CD4-positive, alpha-beta T cell treated with Interleukin-17A for 4 hours (primary cell): ENCODE data around the gene DEFB114.
"Not testable (repeated sequence)": the region's sequence is repeated elsewhere in the genome, so short reads cannot be mapped to it uniquely, and the experiment has no call there.

Source experiments
- DNase-seq: peaks from one replicate; pipeline ENCODE4 v3.0.0-alpha.2; 2020; ENCODE audit warnings: mixed read lengths

The DEFB114 gene, protein sequence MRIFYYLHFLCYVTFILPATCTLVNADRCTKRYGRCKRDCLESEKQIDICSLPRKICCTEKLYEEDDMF

DNA sequence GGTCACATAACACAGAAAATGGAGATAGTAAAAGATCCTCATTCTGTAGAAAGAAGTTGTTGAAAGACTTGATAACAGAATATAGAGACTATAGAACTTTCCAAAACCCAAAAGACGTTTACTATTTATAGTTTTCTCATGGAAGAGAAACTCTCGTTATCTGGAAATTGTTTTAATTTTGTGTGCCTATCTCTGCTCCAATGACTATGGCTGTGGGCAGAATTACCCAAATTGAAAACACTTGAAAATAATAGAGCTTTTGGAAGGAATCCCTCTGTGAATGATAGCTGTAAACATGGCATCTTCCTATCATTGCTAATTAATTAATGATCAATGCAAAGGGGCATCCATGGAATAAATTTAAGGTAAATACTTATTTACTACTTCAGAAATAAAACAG, at the start of gene DEFB114:
DEFB114 (minus strand) TSS at position 101 of the 400 bp plus-strand sequence; CDS start at position 42, 59 bp downstream.
- DNase-seq = no peak

DNA sequence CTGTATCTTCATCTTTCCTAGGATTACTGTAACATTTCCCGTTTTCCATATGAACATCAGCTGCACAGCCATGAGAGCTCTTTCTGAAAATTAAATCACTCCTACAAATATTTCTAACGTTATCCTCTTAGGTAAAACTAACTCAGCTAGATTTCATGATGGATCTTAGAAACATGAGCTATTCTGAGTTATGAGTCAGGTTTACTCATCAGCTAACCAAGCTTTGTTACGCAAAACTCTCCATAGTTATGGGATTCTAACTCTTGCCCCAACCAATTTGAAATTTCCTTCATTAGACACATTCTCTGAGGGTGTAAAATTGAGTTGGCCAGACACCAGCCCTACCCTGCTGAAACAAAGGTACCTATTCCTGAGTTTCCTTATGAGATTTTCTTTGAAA, 43.9 kb upstream of the DEFB114 start:
- no peak for DNase-seq

GRCh38 chr6:50003139-50003538, 39.2 kb upstream of the DEFB114 start:
- no peak for DNase-seq

- DNase-seq = no peak
These were observed 31.3 kb upstream of the DEFB114 start for GRCh38 chr6:49995278-49995677.

DNA sequence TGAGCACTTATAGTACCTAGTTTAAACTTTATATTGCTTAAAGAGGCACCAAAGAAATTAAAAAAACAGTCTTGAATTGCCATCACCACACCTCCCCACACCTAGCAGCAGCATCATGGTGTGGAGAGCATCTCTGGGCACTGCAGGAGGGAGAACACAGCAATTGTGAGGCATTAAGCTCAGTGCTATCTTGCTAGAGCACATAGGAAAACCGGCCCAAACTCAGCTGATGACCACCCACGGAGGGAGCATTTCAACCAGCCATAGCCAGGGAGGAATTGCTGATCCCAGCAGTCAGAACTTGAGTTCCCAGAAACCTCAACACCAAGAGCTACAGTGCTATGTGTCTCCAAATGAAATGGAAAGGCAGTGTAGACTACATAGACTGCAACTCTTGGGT, 24.9 kb upstream of the DEFB114 start:
- DNase-seq = no peak

DNA sequence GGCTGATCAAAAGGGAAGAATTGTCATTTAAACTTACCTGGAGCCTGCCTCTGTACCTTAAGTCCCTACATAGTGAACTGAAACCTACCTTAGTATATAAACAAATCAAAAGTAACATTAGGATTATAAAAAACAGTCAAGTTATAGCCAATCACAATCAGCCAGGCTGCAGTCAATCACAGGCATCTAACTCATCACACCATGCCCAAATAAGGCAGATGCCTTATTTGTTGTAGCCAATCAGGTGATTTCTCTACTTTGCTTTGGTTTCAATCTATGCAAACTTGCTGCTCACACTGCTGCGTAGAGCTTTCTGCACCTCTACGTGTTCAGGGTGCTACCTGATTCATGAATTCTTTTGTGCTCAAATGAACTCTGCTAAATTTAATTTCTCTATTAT, 23.8 kb upstream of the DEFB114 start:
- no peak for DNase-seq

DNA sequence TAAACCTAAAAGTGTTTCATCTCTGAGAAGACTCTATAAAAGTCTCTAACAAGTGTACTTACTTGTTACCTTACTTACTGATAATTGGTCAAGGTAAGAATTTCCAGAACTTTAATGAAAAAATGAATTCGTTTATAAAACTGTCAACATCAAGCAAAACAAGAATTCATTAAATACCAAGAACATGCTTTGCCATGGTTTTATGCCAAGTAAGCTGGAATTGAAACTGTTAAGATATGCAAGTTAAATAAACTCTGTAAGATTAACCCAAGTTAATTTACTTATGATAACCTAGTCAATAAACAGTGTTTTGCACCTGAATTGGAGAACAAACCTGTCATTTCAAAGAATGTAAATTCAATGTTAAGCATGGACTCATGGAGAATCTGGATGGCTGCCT, 22.6 kb upstream of the DEFB114 start:
- no peak for DNase-seq

DNA sequence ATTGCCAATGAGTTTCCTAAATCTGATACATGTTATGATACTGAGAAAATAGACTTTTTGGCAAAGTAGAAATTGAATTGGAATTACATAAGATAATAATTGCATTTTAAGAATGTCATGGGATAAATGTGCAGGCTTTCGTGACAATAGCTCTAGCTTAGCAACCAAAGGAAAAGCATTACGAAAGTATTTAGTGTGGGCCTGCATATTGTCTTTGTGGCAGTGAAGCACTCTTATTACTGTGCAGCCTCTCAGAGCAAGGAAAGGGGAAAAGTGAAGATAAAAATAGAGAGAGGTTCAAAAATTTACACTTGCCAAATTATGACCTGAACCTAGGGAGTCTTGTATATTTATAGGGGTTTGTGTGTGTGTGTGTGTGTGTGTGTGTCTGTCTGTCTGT, 18.1 kb upstream of the DEFB114 start:
- DNase-seq = no peak

GRCh38 chr6:49980898-49981297, 16.9 kb upstream of the DEFB114 start:
- no peak for DNase-seq

DNA sequence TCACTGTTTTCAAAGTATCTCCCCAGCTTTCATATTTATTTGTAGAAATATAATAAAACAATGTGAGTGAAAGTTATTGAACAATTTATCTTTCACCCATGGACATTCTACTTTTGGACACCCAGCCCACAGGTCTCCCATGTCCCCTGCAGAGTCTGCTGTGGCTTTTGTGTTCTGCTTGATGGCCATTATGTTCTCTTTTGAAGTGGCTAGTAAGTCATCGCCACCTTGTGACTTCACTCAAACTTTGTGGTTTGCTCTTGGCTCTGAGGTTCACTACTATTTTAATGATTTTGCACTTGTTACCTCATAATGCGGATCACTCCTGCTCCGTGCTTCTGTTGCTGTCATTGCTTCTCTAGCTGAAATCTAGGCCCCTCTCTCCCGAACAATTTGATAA, 15.6 kb upstream of the DEFB114 start:
- DNase-seq = no peak

DNA sequence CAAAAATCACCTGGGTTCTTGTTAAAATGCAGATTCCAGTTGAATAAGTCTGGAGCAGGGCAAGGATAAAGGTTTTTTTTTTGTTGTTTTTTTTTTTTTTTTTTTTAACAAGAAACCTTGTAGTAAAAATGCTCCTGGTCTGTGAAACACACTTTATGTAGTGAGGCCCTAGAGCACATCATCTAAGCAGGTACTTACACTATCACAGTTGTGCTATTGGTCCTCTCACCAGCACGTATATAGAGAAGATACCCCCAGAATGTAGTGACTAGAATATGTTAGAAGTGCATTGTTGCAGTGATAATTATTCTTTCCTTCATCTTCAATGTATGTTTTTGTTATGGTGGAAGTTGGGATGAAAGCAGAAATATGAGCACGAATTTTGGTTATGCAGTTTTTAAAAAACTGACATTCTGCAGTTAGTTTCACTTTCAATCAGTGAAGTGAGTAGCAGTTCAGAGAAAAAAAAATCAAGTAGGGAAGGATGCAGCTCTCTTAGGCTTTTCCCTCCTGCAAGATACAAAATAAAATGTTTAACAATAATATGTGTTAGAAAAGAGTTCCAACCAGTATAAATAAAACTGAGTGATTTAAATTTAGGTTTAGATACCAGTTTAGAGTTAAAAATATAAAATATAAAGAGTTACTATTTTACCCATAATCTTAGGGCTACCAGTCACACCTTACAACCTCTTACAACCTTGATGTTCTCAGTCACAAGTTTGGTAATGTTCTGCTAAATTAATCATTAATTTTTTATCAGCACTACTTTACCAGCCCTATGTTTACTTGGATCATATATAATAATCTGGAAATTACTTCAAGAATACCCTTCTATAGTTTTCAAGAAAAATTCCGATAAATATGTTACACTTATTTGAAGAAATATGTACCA, 14.6 kb upstream of the DEFB114 start:
- no peak for DNase-seq

DNA sequence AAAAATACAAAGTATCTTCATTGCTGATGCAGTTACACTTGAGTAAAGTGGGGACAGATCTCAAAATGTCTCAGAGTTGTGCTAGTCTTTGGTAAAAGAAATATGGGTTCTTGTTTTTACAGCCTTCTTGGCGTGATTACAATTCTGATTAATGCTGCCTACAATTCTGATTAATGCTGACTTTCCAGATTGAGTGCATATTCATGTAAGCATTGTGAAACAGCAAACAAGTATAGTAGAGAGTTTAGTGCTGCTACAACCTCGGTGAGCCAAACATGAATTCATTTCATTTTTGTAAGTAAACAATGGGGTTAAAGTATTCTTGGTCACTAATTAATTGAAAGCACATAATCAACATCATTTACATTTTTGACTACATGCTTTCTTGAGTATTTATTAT, 5.6 kb upstream of the DEFB114 start, which contains the start of gene DEFB113:
DEFB113 (minus strand) TSS at position 21 of the 400 bp plus-strand sequence; CDS start at position 21, 0 bp downstream.
- DNase-seq = no peak

DNA sequence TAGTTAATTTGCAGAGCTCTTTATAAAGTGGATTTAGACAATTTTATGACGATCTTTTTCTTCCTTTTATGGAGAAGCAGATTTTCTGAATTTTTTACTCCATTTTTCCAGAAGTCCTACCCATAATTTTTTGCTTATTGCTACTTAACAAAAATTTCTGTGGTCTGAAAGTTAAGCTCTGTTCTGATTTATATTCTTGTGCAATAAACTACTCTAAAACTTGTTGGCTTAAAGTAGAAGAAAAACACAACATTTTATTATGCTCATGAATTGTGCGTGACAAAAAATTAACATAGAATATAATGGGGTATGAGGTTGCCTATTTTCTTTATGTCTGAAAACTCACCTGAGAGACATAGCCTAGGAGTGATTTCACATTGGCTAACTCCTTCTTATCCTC, 2.9 kb upstream of the DEFB114 start:
- DNase-seq = no peak

- no peak for DNase-seq
These were observed 2.4 kb upstream of the DEFB114 start for GRCh38 chr6:49966334-49966733.

- no peak for DNase-seq
These were observed 5.8 kb downstream of the DEFB114 start for GRCh38 chr6:49958180-49958579.

DNA sequence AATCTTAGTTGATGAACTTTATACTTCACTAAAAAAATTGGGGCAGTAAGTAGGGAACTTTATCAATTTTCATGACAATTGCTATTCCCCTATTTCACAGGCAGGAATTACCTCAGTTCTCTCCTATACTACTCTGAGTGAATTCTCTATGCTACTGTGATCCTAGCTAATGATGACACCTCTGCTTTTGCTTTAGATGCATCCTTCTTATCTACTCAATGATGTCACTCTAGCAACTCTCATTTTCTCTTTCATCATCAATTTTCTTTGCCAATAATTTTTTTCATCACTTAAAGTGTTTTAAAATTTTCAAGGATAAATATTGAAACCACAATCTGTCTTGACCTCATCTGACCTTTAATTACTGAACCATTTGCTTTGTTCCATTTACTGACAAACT, 8.1 kb downstream of the DEFB114 start:
- DNase-seq = no peak

GRCh38 chr6:49951926-49952325, 12.0 kb downstream of the DEFB114 start:
- no peak for DNase-seq

GRCh38 chr6:49950415-49950751, 13.6 kb downstream of the DEFB114 start:
- no peak for DNase-seq

DNA sequence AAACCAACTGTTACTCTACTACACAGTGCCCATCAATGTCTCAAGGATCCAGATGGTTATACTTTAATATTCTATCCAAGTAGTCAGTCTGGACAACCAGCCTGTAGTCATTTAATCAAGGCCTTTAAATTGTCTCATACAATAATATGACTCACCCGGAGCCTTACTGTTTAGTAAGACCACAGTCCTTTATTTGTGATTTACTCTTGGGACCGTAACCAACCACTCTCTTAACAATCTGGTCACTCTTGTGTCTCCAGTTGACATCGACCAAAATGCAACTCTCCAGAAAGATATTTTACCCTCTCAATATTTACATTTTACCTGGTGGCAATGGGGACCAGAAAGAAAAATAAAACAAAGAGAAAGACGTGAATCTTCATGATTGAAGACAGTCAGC, 14.9 kb downstream of the DEFB114 start:
- DNase-seq = no peak

DNA sequence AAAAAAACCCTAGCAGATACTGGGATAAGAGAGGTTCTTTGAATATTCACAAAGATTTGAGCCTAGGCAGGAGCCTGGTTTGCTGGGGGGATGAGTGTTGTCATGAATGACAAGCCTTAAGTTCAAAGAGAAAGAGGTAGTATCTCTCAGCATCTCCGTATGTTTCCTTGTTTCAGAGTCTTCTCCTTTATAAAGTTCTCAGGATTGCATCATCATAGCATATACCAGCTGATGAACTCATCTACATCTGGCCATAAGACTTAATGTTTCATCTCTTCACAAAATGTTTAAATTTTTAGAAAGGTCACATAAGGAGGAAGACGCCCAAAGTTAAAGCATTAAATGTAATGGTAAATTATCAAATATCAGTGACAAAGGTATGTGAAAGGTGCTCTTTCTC, 17.1 kb downstream of the DEFB114 start:
- DNase-seq = no peak

DNA sequence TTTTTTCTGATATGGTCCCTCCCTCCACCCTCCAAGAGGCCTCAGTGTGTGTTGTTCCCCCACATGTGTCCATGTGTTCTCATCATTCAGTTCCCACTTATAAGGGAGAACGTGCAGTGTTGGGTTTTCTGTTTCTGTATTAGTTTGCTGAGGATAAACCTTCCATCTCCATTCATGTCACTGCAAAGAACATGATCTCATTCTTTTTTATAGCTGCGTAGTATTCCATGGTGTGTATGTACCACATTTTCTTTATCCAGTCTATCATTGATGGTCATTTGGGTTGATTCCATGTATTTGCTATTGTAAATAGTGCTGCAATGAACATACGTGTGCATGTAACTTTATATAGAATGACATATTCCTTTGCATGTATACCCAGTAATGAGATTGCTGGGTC, 19.9 kb downstream of the DEFB114 start:
- not testable (repeated sequence) for DNase-seq

GRCh38 chr6:49939993-49940498, 23.9 kb downstream of the DEFB114 start:
- no peak for DNase-seq

DNA sequence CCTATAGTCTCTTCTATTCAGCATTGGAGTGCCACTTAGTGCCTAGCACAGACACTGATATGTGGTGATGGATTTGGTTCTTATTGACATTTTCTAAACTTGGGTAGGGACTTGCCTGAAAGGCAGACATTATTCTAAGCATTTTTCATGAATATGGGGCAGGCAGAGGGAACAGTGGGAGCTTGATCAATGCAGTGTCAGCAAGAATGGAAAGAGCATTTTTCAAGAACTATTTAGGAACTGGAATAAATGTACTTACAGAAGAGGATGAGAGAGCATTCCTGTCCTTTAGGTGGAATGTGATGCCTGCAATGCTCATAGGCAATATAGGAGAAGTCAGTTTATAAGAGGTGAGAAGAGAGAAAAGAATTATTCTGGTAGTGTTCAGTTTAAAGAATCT, 26.2 kb downstream of the DEFB114 start:
- no peak for DNase-seq

GRCh38 chr6:49937017-49937416, 26.9 kb downstream of the DEFB114 start:
- no peak for DNase-seq

DNA sequence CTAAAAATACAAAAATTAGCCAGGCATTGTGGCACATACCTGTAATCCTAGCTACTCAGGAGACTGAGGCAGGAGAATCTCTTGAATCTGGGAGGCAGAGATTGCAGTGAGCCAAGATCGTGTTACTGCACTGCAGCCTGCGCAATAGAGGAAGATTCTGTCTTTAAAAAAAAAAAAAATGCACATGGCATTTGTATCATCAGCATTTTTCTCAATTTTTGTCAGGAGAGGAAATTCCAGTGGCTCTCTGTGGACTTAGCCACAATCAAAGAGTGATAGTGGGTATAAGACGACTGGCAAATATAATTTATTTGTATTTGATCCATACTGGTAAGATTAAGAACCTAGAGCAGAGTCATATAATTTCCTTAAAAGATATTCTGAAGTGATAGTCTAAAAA, 28.6 kb downstream of the DEFB114 start:
- DNase-seq = no peak
